DMS 273 treated with DMSO at 0.1 percent for 48 hours (cell line): ENCODE data around the gene RNF217.
"Not testable (repeated sequence)": the region's sequence is repeated elsewhere in the genome, so short reads cannot be mapped to it uniquely, and the experiment has no call there.

ENCODE experiments used
- DNase-seq: peaks from one replicate; lab custom pipeline; 2025; lab: John Stamatoyannopoulos, UW

The RNF217 gene

GRCh38 chr6:125125856-125126255 is 163.6 kb downstream of the RNF217 start:
- not testable (repeated sequence) for DNase-seq

- DNase-seq, result no peak
These were observed 167.1 kb downstream of the RNF217 start for GRCh38 chr6:125129354-125129753.

GRCh38 chr6:125132058-125132457 is 169.8 kb downstream of the RNF217 start:
- no peak for DNase-seq

DNA sequence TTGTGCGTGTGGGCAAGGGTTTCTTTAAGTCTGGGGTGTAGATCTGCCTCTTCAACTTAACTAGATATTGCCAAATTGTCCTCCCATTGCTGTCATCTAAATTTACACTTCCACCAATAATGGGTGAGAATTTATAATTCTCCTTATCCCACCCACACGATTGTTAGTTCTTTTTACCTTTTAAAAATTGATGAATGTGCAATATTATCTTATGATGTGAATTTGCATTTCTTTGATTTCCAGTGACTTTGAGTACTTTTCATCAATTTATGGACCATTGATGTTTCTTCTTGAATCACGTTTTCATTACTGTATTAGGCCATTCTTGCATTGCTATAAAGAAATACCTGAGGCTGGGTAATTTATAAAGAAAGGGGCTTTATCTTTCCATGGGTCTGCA is 174.1 kb downstream of the RNF217 start:
- no peak for DNase-seq

GRCh38 chr6:125138083-125138482 is 175.8 kb downstream of the RNF217 start:
- DNase-seq, result no peak

GRCh38 chr6:125140808-125141207 is 178.6 kb downstream of the RNF217 start:
- DNase-seq, result no peak
